A549 (cell line): ENCODE measurements around the gene LAMB2. TPM values are rescaled to one million over a fixed set of nuclear protein-coding genes. Genes with fewer than 3 reads are reported as not detected.

Experiments
- ATAC-seq, 2 experiments: fragments of 200-7000 bp in 1 of 2; fragments of >200 bp in 1 of 2; cut with Nextera tagmentation in 1 of 2; cut with Tn5 transposase in 1 of 2; 3 replicates each; pipeline versions ENCODE4 v1.8.0 to v1.9.1; 2018 to 2020; ENCODE audit warnings: mild to moderate bottlenecking in 1 of 2, moderate library complexity in 1 of 2
- CTCF ChIA-PET: fragments of 300-600 bp; sonication (Branson Sonifier 250); formaldehyde crosslinking; extraction: SDS; loops from one replicate; lab custom pipeline; 2021; ENCODE audit warnings: antibody characterized with exemption, inconsistent platforms; lab: Yijun Ruan, JAX
- POLR2A ChIA-PET: fragments of 350-600 bp; formaldehyde crosslinking; extraction: SDS; loops from one replicate; lab custom pipeline; 2021; ENCODE audit warnings: antibody characterized with exemption, inconsistent platforms; lab: Yijun Ruan, JAX
- DNase-seq, 2 experiments: peaks; one replicate each; pipeline versions ENCODE4 v3.0.0 to v3.0.0-alpha.2; 2011 to 2016; ENCODE audit warnings: low read depth in 1 of 2, low spot score in 1 of 2
- FAIRE-seq: peaks from 2 replicates; lab custom pipeline; 2011; peaks lifted over from hg19 to GRCh38; lab: Jason Lieb, UNC
- H3K27ac ChIP-seq, 2 experiments: fragments of >200 bp; sonication (Bioruptor Twin); formaldehyde crosslinking; 3 replicates each; pipeline ENCODE4 v1.5.1; 2016 to 2017
- H3K4me1 ChIP-seq: fragments of >200 bp; sonication (Bioruptor Twin); formaldehyde crosslinking; 3 replicates; pipeline ENCODE4 v1.6.1; 2016
- H3K4me2 ChIP-seq: fragments of >200 bp; sonication (Bioruptor Twin); formaldehyde crosslinking; 3 replicates; pipeline ENCODE4 v1.6.1; 2016
- H3K4me3 ChIP-seq: fragments of >200 bp; sonication (Bioruptor Twin); formaldehyde crosslinking; 3 replicates; pipeline ENCODE4 v1.5.1; 2016
- H3K9me3 ChIP-seq: fragments of >200 bp; sonication (Bioruptor Twin); formaldehyde crosslinking; 3 replicates; pipeline ENCODE4 v1.6.1; 2016
- CBX2 ChIP-seq: fragments of 200-600 bp; sonication (generic); IDR thresholded peaks from 2 replicates; pipeline ENCODE4 v1.6.1; 2016; ENCODE audit warnings: low read depth, mild to moderate bottlenecking, borderline replicate concordance
- CBX8 ChIP-seq: fragments of 200-600 bp; sonication (generic); IDR thresholded peaks from 2 replicates; pipeline ENCODE4 v1.6.1; 2016
- EHF ChIP-seq: fragments of 250-450 bp; sonication (Bioruptor Pico); IDR thresholded peaks from 2 replicates; pipeline ENCODE4 v1.5.0; 2020; ENCODE audit warnings: mild to moderate bottlenecking
- EHMT2 ChIP-seq: fragments of 200-600 bp; sonication (generic); IDR thresholded peaks from 2 replicates; pipeline ENCODE4 v1.6.1; 2016; ENCODE audit warnings: antibody characterized with exemption, low read depth, mild to moderate bottlenecking, moderate library complexity
- ELK1 ChIP-seq: fragments of 150-350 bp; IDR thresholded peaks from 2 replicates; pipeline ENCODE4 v1.6.1; 2014; ENCODE audit warnings: low read depth, mild to moderate bottlenecking, low read length
- EP300 ChIP-seq, 2 experiments: fragments of >200 bp; sonication (Bioruptor Twin); formaldehyde crosslinking; IDR thresholded peaks; 2 replicates in 1 of 2; 3 replicates in 1 of 2; pipeline ENCODE4 v1.6.1; 2016 to 2017
- ESRRA ChIP-seq: fragments of 150-350 bp; IDR thresholded peaks from 2 replicates; pipeline ENCODE4 v1.6.1; 2014; ENCODE audit warnings: mild to moderate bottlenecking, low read length, borderline replicate concordance
- FOSL2 ChIP-seq, 2 experiments: fragments of 450-650 bp in 1 of 2; fragments of >200 bp in 1 of 2; sonication (Bioruptor Twin) in 1 of 2; formaldehyde crosslinking; IDR thresholded peaks; 2 replicates each; pipeline versions ENCODE4 v1.5.0 to v1.6.1; 2016 to 2020; ENCODE audit warnings: mild to moderate bottlenecking in 1 of 2, moderate library complexity in 1 of 2
- FOXS1 ChIP-seq: fragments of 250-450 bp; sonication (Bioruptor Pico); IDR thresholded peaks from 2 replicates; pipeline ENCODE4 v1.5.0; 2020; ENCODE audit warnings: mild to moderate bottlenecking, moderate library complexity
- HMGXB4 ChIP-seq: fragments of 250-450 bp; sonication (Bioruptor Pico); IDR thresholded peaks from 2 replicates; pipeline ENCODE4 v1.5.0; 2021; ENCODE audit warnings: mild to moderate bottlenecking, moderate library complexity, borderline replicate concordance
- JUN ChIP-seq, 2 experiments: fragments of >200 bp; sonication (Bioruptor Twin); formaldehyde crosslinking; IDR thresholded peaks; 2 replicates in 1 of 2; 3 replicates in 1 of 2; pipeline ENCODE4 v1.6.1; 2016 to 2017
- JUNB ChIP-seq: fragments of >200 bp; sonication (Bioruptor Twin); formaldehyde crosslinking; IDR thresholded peaks from 2 replicates; pipeline ENCODE4 v1.6.1; 2016
- KDM1A ChIP-seq: fragments of 200-600 bp; sonication (generic); IDR thresholded peaks from 2 replicates; pipeline ENCODE4 v1.6.1; 2016; ENCODE audit warnings: low read depth, mild to moderate bottlenecking
- MAZ ChIP-seq: fragments of 150-350 bp; IDR thresholded peaks from 2 replicates; pipeline ENCODE4 v1.6.1; 2014; ENCODE audit warnings: antibody characterized with exemption, low read depth, low read length, borderline replicate concordance
- NR3C1 ChIP-seq: fragments of >200 bp; sonication (Bioruptor Twin); formaldehyde crosslinking; IDR thresholded peaks from 3 replicates; pipeline ENCODE4 v1.6.1; 2017
- PHF8 ChIP-seq: fragments of 200-600 bp; sonication (generic); IDR thresholded peaks from 2 replicates; pipeline ENCODE4 v1.6.1; 2016; ENCODE audit warnings: low read depth, mild to moderate bottlenecking, antibody characterized with exemption, moderate library complexity, borderline replicate concordance
- RAD21 ChIP-seq, 2 experiments: fragments of >200 bp in 1 of 2; sonication (Bioruptor Twin) in 1 of 2; formaldehyde crosslinking in 1 of 2; IDR thresholded peaks in 1 of 2; conservative IDR thresholded peaks in 1 of 2; 2 replicates in 1 of 2; 3 replicates in 1 of 2; pipeline ENCODE4 v1.6.1; 2012 to 2018; ENCODE audit warnings: inconsistent platforms in 1 of 2
- RARB ChIP-seq: fragments of 250-450 bp; sonication (Bioruptor Pico); IDR thresholded peaks from 2 replicates; pipeline ENCODE4 v1.8.0; 2021; ENCODE audit warnings: mild to moderate bottlenecking, moderate library complexity
- REST ChIP-seq: fragments of 200-600 bp; sonication (generic); IDR thresholded peaks from 2 replicates; pipeline ENCODE4 v1.6.1; 2016; ENCODE audit warnings: antibody characterized with exemption, mild to moderate bottlenecking, moderate library complexity
- RNF2 ChIP-seq: fragments of 200-600 bp; sonication (generic); IDR thresholded peaks from 2 replicates; pipeline ENCODE4 v1.6.1; 2016; ENCODE audit warnings: low read depth, mild to moderate bottlenecking, antibody characterized with exemption, moderate library complexity, borderline replicate concordance
- SREBF2 ChIP-seq: fragments of 450-650 bp; IDR thresholded peaks from 2 replicates; pipeline ENCODE4 v1.6.1; 2014; ENCODE audit warnings: mild to moderate bottlenecking, moderate library complexity
- TFCP2L1 ChIP-seq: fragments of 250-450 bp; sonication (Bioruptor Pico); IDR thresholded peaks from 2 replicates; pipeline ENCODE4 v1.5.0; 2021; ENCODE audit warnings: mild to moderate bottlenecking
- USF2 ChIP-seq: fragments of 450-650 bp; IDR thresholded peaks from 2 replicates; pipeline ENCODE4 v1.6.1; 2014; ENCODE audit warnings: antibody characterized with exemption
- ZC3H11A ChIP-seq: fragments of 450-650 bp; IDR thresholded peaks from 2 replicates; pipeline ENCODE4 v1.6.1; 2014; ENCODE audit warnings: antibody characterized with exemption, mild to moderate bottlenecking
- WGBS: methylation state at CpG from one replicate; pipeline ENCODE4 v1.1.6; 2017; ENCODE audit errors: missing lambda C conversion rate; 5-methylcytosine and 5-hydroxymethylcytosine counted together
- polyA plus RNA-seq, 4 experiments: library from polyadenylated mRNA; depleted of rRNA in 3 of 4; stranded (reverse); fragments of >200 nt; fragmentation: RNase III in 1 of 4; extraction: RNeasy Plus Mini Kit Qiagen cat#74134 plus additional on column Dnase treatment in 1 of 4; gene quantifications; 2 replicates in 3 of 4; 3 replicates in 1 of 4; pipeline ENCODE4 v1.2.3, GENCODE V29; 2011 to 2017

LAMB2 gene
- polyA plus RNA-seq, 2 of the 4 experiments (the other 2 are of a cell fraction) = 87.3 to 146 TPM

- Histone ChIP-seq H3K4me3 (no peak overlapping the region), H3K9me3 (no peaks in the 10 kb centered on the region)
- TF ChIP-seq RAD21 (conservative IDR thresholded peaks at IDR 0.05 in 1 of 2, IDR thresholded peaks at IDR 0.05 in 1 of 2) (no peak), SREBF2 (no peak), EHF (CRISPR knock-in tag) (no peak), HMGXB4 (CRISPR knock-in tag) (no peak), CBX8 (no peak), TFCP2L1 (CRISPR knock-in tag) (no peak), ESRRA (no peak), RNF2 (no peak), KDM1A (no peak), JUN (IDR thresholded peaks at IDR 0.05) (no peak), CBX2 (no peak), JUNB (no peak), EP300 (IDR thresholded peaks at IDR 0.05) (no peak), FOSL2 (IDR thresholded peaks at IDR 0.05) (no peak), FOSL2 (CRISPR knock-in tag; IDR thresholded peaks at IDR 0.05) (no peak), USF2 (no peak)
- TF ChIP-seq, all 56 proteins: peak for 0
- 71% methylated on average over 1 of the region's 2 CpGs for WGBS
- Histone ChIP-seq H3K27ac (no peak overlapping the region), H3K4me2 (no peak overlapping the region), H3K4me1 (peaks cover 12% of the 10 kb centered on the region)
- CTCF ChIA-PET = no interaction called here
- POLR2A ChIA-PET = no interaction called here
- no peak for FAIRE-seq
- DNase-seq = no peak
- no peak for ATAC-seq
Observed at GRCh38 chr3:49177073-49177472, 44.2 kb upstream of the LAMB2 start.

- ChIA-PET CTCF (no interaction called here), POLR2A (no interaction called here)
- no peak overlapping the region for H3K4me2 ChIP-seq
- DNase-seq (no peak), ATAC-seq (no peak), FAIRE-seq (no peak)
- no peak overlapping the region for H3K4me3 ChIP-seq
- no peak overlapping the region for H3K27ac ChIP-seq
- WGBS = 94% methylated on average over 6 of the region's 8 CpGs
- H3K9me3 ChIP-seq = no peaks in the 10 kb centered on the region
- TF ChIP-seq ZC3H11A (no peak), EHF (CRISPR knock-in tag) (no peak), FOXS1 (CRISPR knock-in tag) (no peak), EHMT2 (no peak), ELK1 (no peak), REST (no peak), MAZ (no peak), RARB (CRISPR knock-in tag) (no peak), PHF8 (no peak), NR3C1 (no peak)
- TF ChIP-seq, all 56 proteins: peak for 0
- peaks cover 19% of the 10 kb centered on the region for H3K4me1 ChIP-seq
Observed at GRCh38 chr3:49175530-49175929, 42.7 kb upstream of the LAMB2 start.
